OCI-M2 (cell line): ENCODE data around the gene ZNF420.
A peak's percentile ranks its signal among the peaks of the same experiment; 100 is the strongest.
"Not testable (repeated sequence)": the region's sequence is repeated elsewhere in the genome, so short reads cannot be mapped to it uniquely, and the experiment has no call there.

Experiments used
- DNase-seq: peaks from one replicate; lab custom pipeline; 2025; ENCODE audit not compliant: unreplicated experiment; lab: John Stamatoyannopoulos, UW

Gene ZNF420

DNA sequence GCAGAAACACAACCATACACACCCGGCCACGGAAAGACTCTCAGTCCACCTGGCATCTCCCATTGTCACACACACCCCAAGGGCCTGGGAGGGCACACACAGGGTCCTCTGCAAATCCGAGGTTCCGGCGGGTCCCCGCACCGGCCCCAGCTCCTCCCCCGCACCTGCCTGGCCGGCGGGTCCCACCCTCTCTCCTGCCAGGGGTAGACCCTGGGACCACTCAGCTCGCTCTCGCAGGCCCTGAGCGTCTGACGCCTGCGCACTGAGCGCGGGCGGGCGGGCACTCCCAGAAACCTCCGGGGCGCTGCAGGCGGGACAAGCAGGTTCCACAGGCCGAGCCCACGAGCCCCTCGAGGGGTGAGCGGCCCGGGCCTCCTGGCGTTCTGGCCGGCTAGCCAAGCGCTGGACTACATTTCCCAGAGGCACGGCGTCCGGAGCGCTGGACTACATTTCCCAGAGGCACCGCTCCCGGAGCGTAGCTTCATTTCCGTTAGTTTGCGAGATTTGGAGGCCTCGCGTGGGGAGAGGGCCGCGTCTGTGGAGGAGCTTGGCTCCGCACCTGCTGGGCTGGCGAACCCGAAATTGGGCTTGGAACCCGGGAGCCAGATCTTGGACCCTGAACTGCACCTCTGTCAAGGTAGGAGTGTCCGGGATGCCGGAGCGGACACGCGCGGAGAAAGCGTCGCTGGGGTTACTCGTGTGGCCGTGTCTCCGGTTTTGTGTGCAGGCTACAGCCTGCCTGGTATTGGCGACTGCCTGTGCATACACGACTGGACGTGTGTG is at the start of gene ZNF420:
Gene ZNF420 (plus strand): TSS at position 500 of the 783 bp plus-strand sequence. CDS start 10,686 bp downstream, outside the sequence.
- DNase-seq: peak; percentile 100

DNA sequence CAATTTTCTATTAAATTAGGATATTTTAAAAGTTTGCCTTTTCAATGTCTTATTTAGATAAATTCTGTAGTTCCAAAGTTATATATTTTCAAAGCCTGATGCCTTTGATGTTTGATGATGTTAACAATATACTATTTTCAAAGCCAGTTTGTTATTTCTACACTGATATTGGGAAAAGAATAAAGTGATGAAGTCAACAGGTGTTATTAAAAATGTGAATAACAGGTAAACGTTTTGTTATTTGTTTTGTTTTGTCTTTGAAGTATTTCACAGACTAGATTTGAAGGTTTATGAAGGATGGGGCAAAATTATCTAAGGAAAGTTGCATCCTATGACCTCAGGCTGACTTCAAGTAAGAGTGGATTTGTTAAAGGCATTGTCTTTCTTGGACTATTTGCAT is 33.1 kb upstream of the ZNF420 start:
- no peak for DNase-seq

DNA sequence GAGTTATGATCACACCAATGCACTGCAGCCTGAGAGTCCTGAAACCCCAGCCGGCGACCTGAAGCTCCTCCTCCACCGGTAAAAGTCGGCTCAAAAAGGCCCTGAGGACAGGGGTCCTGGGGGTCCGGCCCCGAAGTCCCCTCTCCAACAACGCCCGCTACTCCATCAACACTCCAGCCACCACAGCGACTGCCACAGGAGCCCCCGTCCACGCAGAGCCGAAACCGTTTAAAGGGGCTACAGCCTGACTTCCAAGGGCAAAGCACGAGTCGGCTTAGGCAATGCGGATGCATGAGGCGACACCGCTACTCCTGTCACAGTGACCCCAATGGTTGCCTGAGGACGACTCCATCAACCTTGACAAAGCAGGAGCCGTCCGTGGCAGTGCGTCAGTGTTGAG is 22.9 kb upstream of the ZNF420 start:
- no peak for DNase-seq

DNA sequence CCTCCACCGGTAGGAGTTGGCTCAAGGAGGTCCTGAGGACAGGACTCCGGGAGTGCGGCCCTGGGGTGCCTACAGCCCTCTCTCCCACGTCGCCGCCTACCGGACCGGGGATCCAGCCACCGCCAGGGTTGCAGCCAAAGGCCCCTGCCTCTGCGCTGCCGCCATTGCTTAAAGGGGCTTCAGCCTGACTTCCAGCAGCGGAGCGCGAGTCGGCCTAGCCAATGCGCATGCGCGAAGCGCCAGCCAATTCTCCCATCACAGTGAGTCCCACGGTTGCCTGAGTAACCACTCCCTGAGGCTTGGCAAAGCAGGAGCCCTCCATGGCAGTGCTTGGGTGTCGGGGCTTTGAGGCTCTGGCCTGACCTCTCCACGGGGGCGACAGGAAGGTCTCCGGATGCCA is 21.5 kb upstream of the ZNF420 start:
- no peak for DNase-seq

DNA sequence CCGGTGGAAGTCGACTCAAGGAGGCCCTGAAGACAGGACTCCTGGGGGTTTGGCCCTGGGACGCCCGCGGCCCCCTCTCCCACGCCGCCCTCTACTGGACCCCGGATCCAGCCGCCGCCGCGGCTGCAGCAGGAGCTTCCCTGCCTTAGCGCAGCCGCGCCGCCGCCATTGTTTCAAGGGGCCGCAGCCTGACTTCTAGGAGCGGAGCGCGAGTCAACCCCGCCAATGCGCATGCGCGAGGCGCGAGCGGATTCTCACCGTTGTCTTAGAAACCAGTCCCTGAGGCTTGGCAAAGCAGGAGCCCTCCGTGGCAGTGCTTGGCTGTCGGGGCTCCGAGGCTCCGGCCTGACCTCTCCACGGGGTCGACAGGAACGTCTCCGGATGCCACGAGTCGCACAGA is 19.1 kb upstream of the ZNF420 start:
- no peak for DNase-seq

DNA sequence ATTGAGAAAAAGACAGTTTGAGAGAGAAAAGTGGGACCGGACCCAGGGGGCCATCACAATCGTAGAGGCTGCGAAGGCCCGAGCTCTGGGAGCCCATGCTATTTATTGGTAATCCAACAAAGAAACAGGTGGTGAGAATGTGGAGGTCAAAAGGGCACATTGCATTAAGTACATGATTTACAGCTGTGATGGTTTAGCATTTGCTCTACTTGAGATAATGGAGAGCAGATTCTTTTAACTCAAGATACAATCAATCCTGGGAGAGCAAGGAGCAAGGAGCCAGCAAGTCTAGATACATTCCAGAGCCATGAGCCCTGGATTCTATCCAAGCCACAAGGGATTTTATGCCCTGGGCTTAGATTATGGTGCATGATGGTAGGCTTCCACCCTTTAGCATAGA is 13.3 kb upstream of the ZNF420 start:
- not testable (repeated sequence) for DNase-seq

DNA sequence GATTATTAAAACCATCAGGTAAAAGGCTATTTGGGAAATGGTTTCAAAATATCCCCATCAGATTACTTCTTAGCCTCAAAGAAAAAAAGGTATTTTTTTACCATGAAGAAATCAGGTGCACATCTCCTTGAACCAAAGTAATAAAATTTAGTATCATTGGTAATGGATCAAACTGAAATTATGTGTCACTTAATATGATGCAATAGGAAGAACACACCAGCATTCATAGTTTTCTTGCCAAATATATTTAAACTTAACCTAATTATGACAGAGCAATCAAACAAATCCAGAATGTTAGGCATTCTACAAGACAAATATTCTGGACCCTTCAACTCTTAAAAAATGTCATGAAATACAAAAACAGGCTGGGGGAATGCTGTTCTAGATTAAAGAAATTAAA is 4.1 kb upstream of the ZNF420 start:
- DNase-seq: no peak

DNA sequence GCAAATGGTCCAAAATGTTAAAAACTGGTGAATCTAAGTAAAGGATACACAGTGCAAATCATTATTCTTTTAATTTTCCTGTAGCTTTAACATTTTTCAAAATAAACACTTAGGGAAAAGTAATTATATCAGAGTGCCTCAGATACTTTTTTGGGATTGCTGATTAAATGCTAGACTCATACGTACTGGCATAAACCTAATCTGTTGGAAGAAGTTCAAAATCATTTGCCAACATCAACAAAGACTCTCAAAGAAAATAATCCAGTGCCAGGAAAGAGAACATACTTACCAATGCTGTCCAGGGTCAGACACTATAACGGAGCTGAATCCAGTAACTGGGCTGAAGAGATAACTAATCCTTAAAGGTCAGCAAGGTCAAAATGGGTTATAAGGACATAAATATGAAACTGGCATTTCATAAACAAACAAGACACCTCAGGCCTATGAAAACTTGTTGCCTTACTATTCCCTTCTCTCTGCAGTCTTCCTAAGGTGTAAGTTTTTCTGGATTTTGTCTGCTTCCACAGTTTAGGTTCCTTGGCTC is 3.3 kb upstream of the ZNF420 start:
- DNase-seq: peak; percentile 68

DNA sequence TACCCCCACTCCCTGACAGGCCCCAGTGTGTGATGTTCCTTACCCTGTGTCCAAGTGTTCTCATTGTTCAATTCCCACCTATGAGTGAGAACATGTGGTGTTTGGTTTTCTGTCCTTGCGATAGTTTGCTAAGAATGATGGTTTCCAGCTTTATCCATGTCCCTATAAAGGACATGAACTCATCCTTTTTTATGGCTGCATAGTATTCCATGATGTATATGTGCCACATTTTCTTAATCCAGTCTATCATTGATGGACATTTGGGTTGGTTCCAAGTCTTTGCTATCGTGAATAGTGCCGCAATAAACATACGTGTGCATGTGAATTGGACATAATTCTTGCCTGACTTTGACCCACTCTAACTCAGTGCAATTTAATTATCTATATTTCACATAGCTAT is 1.7 kb upstream of the ZNF420 start:
- DNase-seq: not testable (repeated sequence)

DNA sequence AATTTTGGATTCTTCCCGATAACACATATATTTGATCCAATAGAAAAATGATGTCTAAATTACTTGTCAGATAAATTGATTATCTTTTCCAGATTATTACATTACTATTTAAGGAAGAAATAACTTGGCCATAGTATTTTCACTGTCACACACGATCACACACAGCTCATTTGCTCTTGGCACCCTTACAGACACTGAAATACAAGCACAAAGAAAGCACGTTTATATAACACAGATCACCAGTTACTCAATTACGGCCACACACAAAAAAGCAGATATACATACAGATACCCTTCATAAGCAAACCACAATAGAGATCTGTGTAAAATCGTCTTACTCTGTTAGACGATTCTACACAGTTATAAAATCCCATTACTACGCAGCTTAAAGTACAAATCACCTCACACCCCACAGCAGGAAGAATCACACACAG is 716 bp upstream of the ZNF420 start:
- DNase-seq: no peak

DNA sequence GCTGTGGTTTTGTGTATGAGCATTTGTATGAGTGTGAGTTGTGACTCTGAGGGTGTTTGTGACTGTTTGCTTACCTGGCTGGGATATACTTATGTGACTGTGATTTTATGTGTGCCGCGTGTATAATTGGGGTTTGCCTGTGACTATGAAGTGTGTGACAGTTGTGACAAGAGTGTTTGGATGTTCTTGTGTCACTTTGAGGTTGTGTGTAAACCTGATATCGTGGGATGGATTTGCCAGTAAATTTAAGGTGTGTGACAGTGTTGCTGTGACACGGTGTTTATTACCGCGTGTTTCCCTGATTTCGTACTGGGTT is 442 bp downstream of the ZNF420 start:
- DNase-seq: no peak

DNA sequence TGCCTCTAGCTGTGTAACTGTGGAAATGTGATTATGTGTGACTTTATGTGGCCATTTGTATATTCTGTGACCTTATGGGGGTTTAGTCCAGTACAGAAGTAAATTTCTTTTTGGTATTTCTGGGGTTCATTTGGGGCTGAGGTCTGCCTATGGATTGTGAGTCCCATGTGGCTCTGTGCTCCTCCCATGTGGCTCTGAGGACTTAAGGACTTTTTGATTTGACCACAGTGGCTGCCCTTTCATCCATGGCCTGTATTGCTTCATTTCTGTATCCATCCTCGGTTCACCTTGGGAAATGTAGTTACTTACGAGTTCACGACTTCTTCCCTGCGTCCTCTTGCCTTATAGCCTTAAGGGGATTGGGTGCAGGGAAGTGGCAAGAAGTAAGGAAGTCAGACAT is 1.0 kb downstream of the ZNF420 start:
- DNase-seq: peak; percentile 62

DNA sequence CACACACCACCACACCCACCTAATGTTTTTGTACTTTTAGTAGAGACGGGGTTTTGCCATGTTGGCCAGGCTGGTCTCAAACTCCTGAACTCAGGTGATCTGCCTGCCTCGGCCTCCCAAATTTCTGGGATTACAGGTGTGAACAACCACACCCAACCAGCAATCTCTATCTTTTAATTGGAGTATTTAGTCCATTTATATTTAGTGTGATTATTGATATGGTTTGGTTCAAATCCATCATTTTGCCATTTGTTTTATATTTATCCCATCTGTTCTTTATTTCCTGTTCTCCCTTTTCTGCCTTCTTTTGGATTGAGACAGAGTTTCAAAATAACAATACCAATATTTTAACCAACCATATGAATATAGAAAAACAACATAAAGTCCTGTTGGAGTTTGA is 4.1 kb downstream of the ZNF420 start:
- no peak for DNase-seq

DNA sequence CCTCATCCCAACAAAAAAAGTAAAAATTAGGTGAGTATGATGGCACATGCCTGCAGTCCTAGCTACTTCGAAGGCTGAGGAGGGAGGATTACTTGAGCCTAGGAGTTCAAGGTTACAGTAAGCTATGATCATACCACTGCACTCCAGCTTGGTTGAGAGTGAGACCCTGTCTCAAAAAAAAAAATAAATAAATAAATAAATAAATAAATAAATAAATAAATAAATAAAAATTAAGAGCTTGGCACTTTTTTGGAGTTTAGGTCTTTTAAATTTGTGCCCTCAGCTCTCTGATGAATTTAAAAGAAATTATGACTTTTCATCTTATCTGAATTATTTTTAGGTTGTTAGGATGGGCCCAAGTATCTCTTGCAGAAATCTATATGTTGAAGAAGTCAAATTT is 8.9 kb downstream of the ZNF420 start:
- DNase-seq: no peak

DNA sequence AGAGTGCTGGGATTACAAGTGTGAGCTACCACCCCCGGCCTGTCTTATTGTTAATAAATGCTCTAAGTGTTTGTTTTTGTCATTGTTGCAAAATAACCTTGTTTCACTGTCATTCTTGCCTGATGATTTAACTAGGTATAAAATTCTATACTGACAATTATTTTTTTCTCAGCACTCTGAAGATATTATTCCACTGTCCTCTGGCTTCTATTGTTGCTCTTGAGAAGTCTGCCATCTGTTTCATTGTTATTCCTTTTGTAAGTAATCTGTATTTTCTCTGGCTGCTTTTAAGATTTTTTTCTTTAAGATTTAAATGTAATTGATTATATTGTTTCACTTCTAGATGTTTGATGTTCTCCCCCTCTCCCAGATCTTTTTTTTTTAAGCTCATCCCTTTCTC is 17.6 kb downstream of the ZNF420 start:
- DNase-seq: no peak

DNA sequence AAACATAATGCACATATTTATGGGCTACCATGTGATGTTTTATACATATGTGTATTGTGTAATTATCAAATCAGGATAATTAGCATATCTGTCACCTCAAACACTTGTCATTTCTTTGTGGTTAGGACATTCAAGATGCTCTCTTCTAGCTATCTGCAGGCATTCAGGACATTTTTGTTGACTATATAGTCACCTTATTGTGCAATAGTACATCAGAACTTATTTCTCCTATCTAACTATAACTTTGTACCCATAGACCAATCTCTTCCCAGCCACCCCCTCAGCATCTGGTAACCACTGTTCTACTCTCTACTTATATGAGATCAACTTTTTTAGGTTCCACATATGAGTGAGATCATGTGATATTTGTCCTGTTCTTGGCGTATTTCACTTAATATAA is 20.3 kb downstream of the ZNF420 start:
- no peak for DNase-seq

DNA sequence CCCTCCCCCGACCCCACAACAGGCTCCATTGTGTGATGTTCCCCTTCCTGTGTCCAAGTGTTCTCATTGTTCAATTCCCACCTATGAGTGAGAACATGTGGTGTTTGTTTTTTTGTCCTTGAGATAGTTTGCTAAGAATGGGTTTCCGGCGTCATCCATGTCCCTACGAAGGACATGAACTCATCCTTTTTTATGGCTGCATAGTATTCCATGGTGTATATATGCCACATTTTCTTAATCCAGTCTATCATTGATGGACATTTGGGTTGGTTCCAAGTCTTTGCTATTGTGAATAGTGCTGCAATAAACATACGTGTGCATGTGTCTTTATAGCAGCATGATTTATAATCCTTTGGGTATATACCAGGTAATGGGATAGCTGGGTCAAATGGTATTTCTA is 25.9 kb downstream of the ZNF420 start:
- not testable (repeated sequence) for DNase-seq

DNA sequence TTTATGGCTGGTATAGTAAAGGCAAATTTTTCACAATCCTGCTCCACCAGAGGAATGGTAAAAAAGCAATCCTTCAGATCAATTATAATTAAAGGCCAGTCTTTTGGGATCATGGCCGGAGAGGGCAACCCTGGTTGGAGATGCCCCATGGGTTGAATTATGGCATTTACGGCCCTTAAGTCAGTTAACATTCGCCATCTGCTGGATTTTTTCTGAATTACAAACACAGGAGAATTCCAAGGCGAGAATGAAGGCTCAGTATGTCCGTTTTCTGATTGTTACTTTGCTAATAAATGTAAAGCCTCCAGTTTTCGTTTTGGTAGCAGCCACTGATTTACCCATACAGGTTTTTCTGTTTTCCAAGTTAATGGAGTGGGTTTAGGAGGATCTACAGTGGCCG is 33.5 kb downstream of the ZNF420 start:
- not testable (repeated sequence) for DNase-seq

DNA sequence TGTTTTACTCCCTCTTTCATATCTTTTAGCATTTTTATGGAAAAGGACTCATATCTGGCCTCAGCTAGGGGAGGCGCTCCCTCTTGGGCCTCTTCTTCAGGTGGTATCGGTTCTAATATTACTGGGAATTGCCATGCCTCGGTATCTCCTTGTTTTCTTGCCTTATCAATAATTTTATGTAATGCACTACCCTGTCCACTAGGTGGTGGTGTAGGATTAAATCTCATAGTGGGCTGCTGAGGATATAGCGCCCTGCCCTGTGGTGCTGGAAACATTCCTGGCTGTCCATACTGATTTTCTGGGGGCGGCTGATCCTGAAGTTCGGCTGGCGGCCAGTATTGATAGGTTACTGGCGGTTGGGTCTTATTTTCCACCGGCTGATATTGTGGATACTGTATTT is 35.8 kb downstream of the ZNF420 start:
- no peak for DNase-seq

DNA sequence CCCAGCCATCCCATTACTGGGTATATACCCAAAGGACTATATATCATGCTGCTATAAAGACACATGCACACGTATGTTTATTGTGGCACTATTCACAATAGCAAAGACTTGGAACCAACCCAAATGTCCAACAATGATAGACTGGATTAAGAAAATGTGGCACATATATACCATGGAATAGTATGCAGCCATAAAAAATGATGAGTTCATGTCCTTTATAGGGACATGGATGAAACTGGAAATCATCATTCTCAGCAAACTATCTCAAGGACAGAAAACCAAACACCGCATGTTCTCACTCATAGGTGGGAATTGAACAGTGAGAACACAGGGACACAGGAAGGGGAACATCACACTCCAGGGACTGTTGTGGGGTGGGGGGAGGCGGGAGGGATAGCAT is 43.9 kb downstream of the ZNF420 start:
- DNase-seq: not testable (repeated sequence)

DNA sequence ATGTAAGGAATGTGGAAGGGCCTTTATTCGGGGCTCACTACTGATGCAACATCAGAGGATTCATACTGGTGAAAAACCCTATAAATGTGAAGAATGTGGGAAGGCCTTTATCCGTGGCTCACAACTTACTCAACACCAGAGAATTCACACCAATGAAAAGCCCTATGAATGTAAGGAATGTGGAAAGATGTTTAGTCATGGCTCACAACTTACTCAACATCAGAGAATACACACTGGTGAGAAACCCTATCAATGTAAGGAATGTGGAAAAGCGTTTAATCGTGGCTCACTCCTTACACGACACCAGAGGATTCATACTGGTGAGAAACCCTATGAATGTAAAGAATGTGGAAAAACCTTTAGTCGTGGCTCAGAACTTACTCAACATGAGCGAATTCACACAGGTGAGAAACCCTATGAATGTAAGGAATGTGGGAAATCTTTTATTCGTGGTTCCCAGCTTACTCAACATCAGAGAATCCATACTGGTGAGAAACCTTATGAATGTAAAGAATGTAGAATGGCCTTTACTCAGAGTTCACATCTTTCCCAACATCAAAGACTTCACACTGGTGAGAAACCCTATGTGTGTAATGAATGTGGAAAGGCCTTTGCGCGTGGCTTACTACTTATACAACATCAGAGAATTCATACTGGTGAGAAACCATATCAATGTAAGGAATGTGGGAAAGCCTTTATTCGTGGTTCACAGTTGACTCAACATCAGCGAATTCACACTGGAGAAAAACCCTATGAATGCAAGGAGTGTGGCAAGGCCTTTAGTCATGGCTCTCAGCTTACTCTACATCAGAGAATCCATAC is 50.0 kb downstream of the ZNF420 start:
- DNase-seq: no peak

DNA sequence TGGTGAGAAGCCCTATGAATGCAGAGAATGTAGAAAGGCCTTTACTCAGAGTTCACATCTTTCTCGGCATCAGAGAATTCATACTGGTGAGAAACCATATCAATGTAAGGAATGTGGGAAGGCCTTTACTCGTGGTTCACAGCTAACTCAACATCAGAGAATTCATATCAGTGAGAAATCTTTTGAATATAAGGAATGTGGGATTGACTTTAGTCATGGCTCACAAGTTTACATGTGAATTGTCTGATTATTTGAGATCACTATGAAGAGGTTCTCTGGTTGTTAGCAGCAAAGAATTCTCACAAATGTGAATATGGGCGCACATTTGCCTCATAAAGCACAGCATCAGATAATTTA is 50.6 kb downstream of the ZNF420 start:
- DNase-seq: no peak
